GM13977 (cell line): ENCODE results near the gene RAB40A.
A peak's percentile ranks its signal among the peaks of the same experiment; 100 is the strongest.

Source experiments
- DNase-seq: peaks from one replicate; pipeline ENCODE4 v3.0.0; 2012; ENCODE audit warnings: low spot score
- in situ Hi-C: fragments of 300-500 bp; cut with MboI; formaldehyde crosslinking; loops from one replicate; pipeline ENCODE4 v1.12.0; 2022; ENCODE audit warnings: low sequenced_read_pairs, low pct_unique_long_range_greater_than_20kb, mixed read lengths, inconsistent platforms; ENCODE audit not compliant: unreplicated experiment
- TF ChIP-seq, protein P1 (sequence below): IDR thresholded peaks from 2 replicates; pipeline ENCODE4 v1.5.1; 2012; ENCODE audit warnings: mild to moderate bottlenecking, control low read depth; ENCODE audit not compliant: insufficient read depth; ENCODE audit errors: extremely low read depth, missing control alignments

RAB40A gene

GRCh38 chrX:103554687-103555424 lies 35.6 kb upstream of the RAB40A start:
- DNase-seq, result peak; percentile 32
- in situ Hi-C loops, result no loop called here
- TF ChIP-seq, protein P1, sequence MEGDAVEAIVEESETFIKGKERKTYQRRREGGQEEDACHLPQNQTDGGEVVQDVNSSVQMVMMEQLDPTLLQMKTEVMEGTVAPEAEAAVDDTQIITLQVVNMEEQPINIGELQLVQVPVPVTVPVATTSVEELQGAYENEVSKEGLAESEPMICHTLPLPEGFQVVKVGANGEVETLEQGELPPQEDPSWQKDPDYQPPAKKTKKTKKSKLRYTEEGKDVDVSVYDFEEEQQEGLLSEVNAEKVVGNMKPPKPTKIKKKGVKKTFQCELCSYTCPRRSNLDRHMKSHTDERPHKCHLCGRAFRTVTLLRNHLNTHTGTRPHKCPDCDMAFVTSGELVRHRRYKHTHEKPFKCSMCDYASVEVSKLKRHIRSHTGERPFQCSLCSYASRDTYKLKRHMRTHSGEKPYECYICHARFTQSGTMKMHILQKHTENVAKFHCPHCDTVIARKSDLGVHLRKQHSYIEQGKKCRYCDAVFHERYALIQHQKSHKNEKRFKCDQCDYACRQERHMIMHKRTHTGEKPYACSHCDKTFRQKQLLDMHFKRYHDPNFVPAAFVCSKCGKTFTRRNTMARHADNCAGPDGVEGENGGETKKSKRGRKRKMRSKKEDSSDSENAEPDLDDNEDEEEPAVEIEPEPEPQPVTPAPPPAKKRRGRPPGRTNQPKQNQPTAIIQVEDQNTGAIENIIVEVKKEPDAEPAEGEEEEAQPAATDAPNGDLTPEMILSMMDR, result no peak

DNA sequence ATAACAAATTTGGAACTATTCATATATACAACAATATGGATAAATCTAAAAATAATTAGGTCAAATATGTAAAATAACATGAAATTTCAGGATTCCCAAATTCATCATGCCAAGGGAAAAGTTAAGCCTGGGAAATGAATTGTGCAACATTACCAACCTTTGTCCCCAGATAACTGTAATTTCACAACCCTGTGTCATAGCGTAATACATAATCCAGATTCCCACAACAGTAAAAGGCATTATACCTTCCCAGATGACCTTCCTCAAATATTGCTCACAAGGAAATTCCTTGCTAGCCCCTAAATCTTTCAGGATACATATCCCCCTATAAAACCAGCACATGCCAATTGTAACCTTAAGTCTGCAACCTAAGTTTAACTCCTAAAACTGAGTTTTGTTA lies 32.9 kb upstream of the RAB40A start:
- in situ Hi-C loops, result no loop called here
- TF ChIP-seq, protein P1, result no peak
- DNase-seq, result no peak

- in situ Hi-C loops, result no loop called here
- TF ChIP-seq, protein P1, result no peak
- DNase-seq, result no peak
These were observed 31.2 kb upstream of the RAB40A start for GRCh38 chrX:103550415-103551051.

- TF ChIP-seq, protein P1, result no peak
- no peak for DNase-seq
- in situ Hi-C loops, result loop anchor here (25.0 kb wide), 2 partner anchors 87 to 262 kb away; partner anchors contain the start of gene TCEAL1
These were observed 30.6 kb upstream of the RAB40A start for GRCh38 chrX:103549916-103550315.

DNA sequence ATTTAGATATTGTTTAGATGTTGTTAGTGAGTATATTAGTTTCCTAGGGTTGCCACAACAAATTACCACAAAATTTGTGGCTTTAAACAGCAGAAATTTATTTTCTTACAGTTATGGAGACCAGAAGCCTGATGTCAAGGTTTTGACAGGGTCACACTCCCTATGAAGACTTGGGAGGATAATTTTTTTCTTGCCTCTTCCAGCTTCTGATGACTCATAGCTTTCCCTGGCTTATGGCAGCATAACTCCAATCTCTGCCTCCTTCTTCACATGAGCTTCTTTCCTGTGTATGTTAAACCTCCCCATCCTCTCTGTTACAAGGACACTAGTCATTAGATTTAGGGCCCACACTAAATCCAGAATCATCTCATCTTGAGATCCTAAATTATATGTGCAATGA lies 20.9 kb upstream of the RAB40A start:
- in situ Hi-C loops, result loop anchor here (25.0 kb wide), 2 partner anchors 97 to 272 kb away; partner anchors contain the start of gene TCEAL1
- no peak for DNase-seq
- TF ChIP-seq, protein P1, result no peak

DNA sequence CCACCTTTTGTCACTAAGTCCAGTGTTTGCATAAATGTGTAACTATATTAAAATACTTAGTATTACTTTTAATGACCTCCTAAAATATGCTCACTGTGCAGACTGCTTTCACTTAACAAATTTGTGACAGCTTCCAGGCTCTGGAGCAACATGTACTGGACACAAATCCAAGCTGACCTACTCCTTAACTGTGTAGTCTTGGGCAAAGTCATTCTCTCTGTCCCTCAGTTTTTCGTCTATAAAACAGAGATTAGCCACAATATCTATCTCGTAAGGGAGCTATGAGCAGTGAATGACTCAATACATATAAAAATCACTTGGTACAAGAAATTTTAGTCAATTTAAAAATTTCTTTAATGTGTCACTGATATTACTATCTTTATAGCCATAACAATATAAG lies 20.4 kb upstream of the RAB40A start:
- in situ Hi-C loops, result loop anchor here (25.0 kb wide), 2 partner anchors 98 to 273 kb away; partner anchors contain the start of gene TCEAL1
- TF ChIP-seq, protein P1, result no peak
- no peak for DNase-seq
